ENCODE results near the gene SPAG5.

GRCh38 chr17:28551421-28552175, 47.2 kb downstream of the SPAG5 start:
- TF ChIP-seq CTCF (conservative IDR thresholded peaks at IDR 0.05) (no peak), ZFX (IDR thresholded peaks at IDR 0.05) (no peak)
